HepG2 (cell line): Measurements from ENCODE around the gene KCNMB4. TPM values are rescaled to one million over a fixed set of nuclear protein-coding genes. Genes with fewer than 3 reads are reported as not detected.

Experiments
- ATAC-seq: fragments of 200-7000 bp; cut with Tn5 transposase; 3 replicates; pipeline ENCODE4 v1.9.1; 2020; ENCODE audit warnings: mild to moderate bottlenecking, moderate library complexity
- BruUV-seq: library from RNA; stranded (reverse); fragments of 400-500 nt; replicated peaks from 2 replicates; lab custom pipeline; 2021; lab: Mats Ljungman, UMichigan
- CTCF ChIA-PET: fragments of 300-600 bp; formaldehyde crosslinking; extraction: SDS; loops from one replicate; lab custom pipeline; 2021; ENCODE audit warnings: low total read pairs, inconsistent platforms, low intra/inter-chr PET ratio; lab: Yijun Ruan, JAX
- POLR2A ChIA-PET: fragments of 350-600 bp; sonication (Branson Sonifier 250); formaldehyde crosslinking; loops from one replicate; lab custom pipeline; 2020; ENCODE audit warnings: antibody characterized with exemption, inconsistent platforms; lab: Yijun Ruan, JAX
- DNase-seq: peaks from one replicate; pipeline ENCODE4 v3.0.0-alpha.2; 2015; ENCODE audit warnings: low spot score
- FAIRE-seq: peaks from 3 replicates; lab custom pipeline; 2011; peaks lifted over from hg19 to GRCh38; lab: Jason Lieb, UNC
- H2AFZ ChIP-seq: one replicate; pipeline ENCODE4 v1.6.1; 2011; ENCODE audit warnings: low read length, inconsistent platforms
- H3K27ac ChIP-seq: fragments of 300-600 bp; 3 replicates; pipeline ENCODE4 v1.8.0; 2011; ENCODE audit warnings: mixed run types, mild to moderate bottlenecking, mixed read lengths, low read length, inconsistent platforms; ENCODE audit not compliant: insufficient read depth; ENCODE audit errors: extremely low read length
- H3K27me3 ChIP-seq, 2 experiments: fragments of 200-600 bp in 1 of 2; 2 replicates in 1 of 2; 3 replicates in 1 of 2; pipeline versions ENCODE4 v1.6.0 to v1.8.0; 2011; ENCODE audit warnings: low read length in 2 of 2, mild to moderate bottlenecking in 2 of 2, moderate library complexity in 2 of 2, inconsistent platforms in 1 of 2; ENCODE audit not compliant: insufficient read depth in 2 of 2, control insufficient read depth in 1 of 2
- H3K36me3 ChIP-seq, 2 experiments: fragments of 200-600 bp in 1 of 2; replicated peaks in 1 of 2; 2 replicates in 1 of 2; 3 replicates in 1 of 2; pipeline versions ENCODE4 v1.5.1 to v1.8.0; 2011; ENCODE audit warnings: low read length in 2 of 2, inconsistent platforms in 1 of 2; ENCODE audit not compliant: insufficient read depth in 2 of 2, control insufficient read depth in 1 of 2
- H3K4me1 ChIP-seq: 2 replicates; pipeline ENCODE4 v1.5.1; 2012; ENCODE audit warnings: low read length, inconsistent platforms; ENCODE audit not compliant: insufficient read depth
- H3K4me2 ChIP-seq: 2 replicates; pipeline ENCODE4 v1.6.0; 2011; ENCODE audit warnings: low read depth, low read length, inconsistent platforms
- H3K4me3 ChIP-seq, 3 experiments: fragments of 200-600 bp in 1 of 3; sonication (generic), shearing (Covaris generic) in 1 of 3; replicated peaks in 1 of 3; 2 replicates each; pipeline ENCODE4 v1.5.1; 2011 to 2016; ENCODE audit warnings: low read length in 3 of 3, inconsistent platforms in 2 of 3, low read depth in 2 of 3, mild to moderate bottlenecking in 2 of 3, control low read depth in 1 of 3, mixed read lengths in 1 of 3; ENCODE audit not compliant: insufficient read depth in 1 of 3
- H3K79me2 ChIP-seq: one replicate; pipeline ENCODE4 v1.6.1; 2011; ENCODE audit warnings: low read length, inconsistent platforms; ENCODE audit not compliant: insufficient read depth
- H3K9ac ChIP-seq: 2 replicates; pipeline ENCODE4 v1.6.0; 2011; ENCODE audit warnings: mild to moderate bottlenecking, low read depth, low read length, inconsistent platforms; ENCODE audit not compliant: insufficient read depth
- H3K9me3 ChIP-seq: 2 replicates; pipeline ENCODE4 v1.5.1; 2012; ENCODE audit warnings: mild to moderate bottlenecking, low read length
- H4K20me1 ChIP-seq: 2 replicates; pipeline ENCODE4 v1.6.0; 2011; ENCODE audit warnings: inconsistent platforms, mild to moderate bottlenecking, low read length, moderate library complexity; ENCODE audit not compliant: insufficient read depth
- DMAP1 ChIP-seq: IDR thresholded peaks from 2 replicates; pipeline ENCODE4 v1.6.1; 2016
- HNRNPL ChIP-seq: fragments of 200-400 bp; formaldehyde crosslinking; IDR thresholded peaks from 2 replicates; pipeline ENCODE4 v1.6.1; 2017; ENCODE audit warnings: mild to moderate bottlenecking, low read depth, low read length
- KLF12 ChIP-seq: sonication (generic); formaldehyde crosslinking; IDR thresholded peaks from 2 replicates; pipeline ENCODE4 v1.4.0; 2020; ENCODE audit warnings: missing genetic modification reagents, borderline replicate concordance
- UBTF ChIP-seq: sonication (generic); formaldehyde crosslinking; IDR thresholded peaks from 2 replicates; pipeline ENCODE4 v1.4.0; 2020; ENCODE audit warnings: mild to moderate bottlenecking, missing genetic modification reagents
- ZBTB44 ChIP-seq: sonication (generic); formaldehyde crosslinking; IDR thresholded peaks from 2 replicates; pipeline ENCODE4 v1.4.0; 2020; ENCODE audit warnings: missing genetic modification reagents
- ZNF337 ChIP-seq: sonication (generic); formaldehyde crosslinking; IDR thresholded peaks from 2 replicates; pipeline ENCODE4 v1.5.1; 2020; ENCODE audit warnings: missing genetic modification reagents, low read depth, mild to moderate bottlenecking, borderline replicate concordance
- ZNF550 ChIP-seq: sonication (generic); formaldehyde crosslinking; IDR thresholded peaks from 2 replicates; pipeline ENCODE4 v1.4.0; 2020; ENCODE audit warnings: mild to moderate bottlenecking, missing genetic modification reagents, borderline replicate concordance
- ZNF572 ChIP-seq: sonication (generic); formaldehyde crosslinking; IDR thresholded peaks from 2 replicates; pipeline ENCODE4 v1.5.1; 2020; ENCODE audit warnings: mild to moderate bottlenecking, missing genetic modification reagents
- ZNF605 ChIP-seq: sonication (generic); formaldehyde crosslinking; IDR thresholded peaks from 2 replicates; pipeline ENCODE4 v1.8.0; 2022; ENCODE audit warnings: mild to moderate bottlenecking, missing genetic modification reagents
- ZNF670 ChIP-seq: sonication (generic); formaldehyde crosslinking; IDR thresholded peaks from 2 replicates; pipeline ENCODE4 v1.8.0; 2022; ENCODE audit warnings: mild to moderate bottlenecking, missing genetic modification reagents, borderline replicate concordance
- ZNF747 ChIP-seq: sonication (generic); formaldehyde crosslinking; IDR thresholded peaks from 2 replicates; pipeline ENCODE4 v1.8.1; 2023; ENCODE audit warnings: missing genetic modification reagents, mild to moderate bottlenecking, borderline replicate concordance
- WGBS: methylation state at CpG from one replicate; pipeline ENCODE4 v1.1.6; 2017; ENCODE audit warnings: low lambda C conversion rate; 5-methylcytosine and 5-hydroxymethylcytosine counted together
- in situ Hi-C: cut with HindIII; loops from 2 replicates; pipeline ENCODE4 v1.10.0; 2017; ENCODE audit warnings: low pct_unique_long_range_greater_than_20kb; ENCODE audit not compliant: extremely low pct_ligation_motif_present
- intact Hi-C: fragments of 100-400 bp; cut with micrococcal nuclease; formaldehyde crosslinking; loops from one replicate; pipeline ENCODE4 v1.10.0; 2022; ENCODE audit not compliant: unreplicated experiment
- polyA plus RNA-seq, 8 experiments: library from polyadenylated mRNA; depleted of rRNA in 3 of 8; stranded (reverse) in 7 of 8; unstranded in 1 of 8; fragments of >200 nt; fragmentation: Illumina TruSeq in 4 of 8; extraction: Trizol in 4 of 8; gene quantifications; 2 replicates each; pipeline versions ENCODE4 v1.2.1 to v1.2.3, GENCODE V29; 2011 to 2016; ENCODE audit warnings: low read depth in 4 of 8, missing spikeins in 1 of 8, mixed read lengths in 1 of 8; ENCODE audit not compliant: insufficient read depth in 1 of 8
- total RNA-seq, 5 experiments: library from RNA; depleted of rRNA; stranded (reverse); fragments of >200 nt; fragmentation: Illumina TruSeq; extraction: Trizol; gene quantifications; 2 replicates each; pipeline ENCODE4 v1.2.3, GENCODE V29; 2016; ENCODE audit warnings: low read depth in 1 of 5
- TF ChIP-seq, protein P1 (sequence below): sonication (generic); formaldehyde crosslinking; IDR thresholded peaks from 2 replicates; pipeline ENCODE4 v1.4.0; 2020; ENCODE audit warnings: low read depth, mild to moderate bottlenecking, missing genetic modification reagents

The KCNMB4 gene
- total and polyA plus RNA-seq, 2 of the 13 experiments (the other 11 are each of a cell fraction or from before 2014, with no cell fraction given): 0.67 to 0.84 TPM

DNA sequence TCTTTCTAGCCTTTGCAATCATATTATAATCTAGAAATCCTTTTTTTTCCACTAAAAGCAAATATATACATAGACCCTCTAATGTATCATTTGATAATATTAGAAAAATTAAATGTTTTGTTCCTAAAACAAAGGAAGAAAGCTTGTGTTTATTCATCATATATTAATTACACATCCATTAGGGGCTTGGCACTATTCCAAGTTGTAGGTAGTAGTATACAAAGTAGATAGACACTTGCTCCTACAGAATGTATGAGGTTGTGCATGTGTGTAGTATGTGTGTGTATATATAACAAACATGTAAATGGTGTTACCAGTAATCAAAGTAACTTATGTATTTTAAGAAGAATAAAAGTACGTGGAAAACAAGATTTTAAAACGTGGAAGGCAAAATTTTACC, 15.0 kb upstream of the KCNMB4 start:
- FAIRE-seq (no peak), ATAC-seq (no peak), DNase-seq (no peak)
- no peaks in the 10 kb centered on the region for H3K27me3 ChIP-seq
- BruUV-seq: no TSS peak
- no peak overlapping the region for H3K4me2 ChIP-seq
- H3K27ac ChIP-seq: no peak overlapping the region
- ChIA-PET POLR2A (no interaction called here), CTCF (no interaction called here)
- in situ Hi-C loops: loop anchor here (25.0 kb wide), 1 partner anchor 464 kb away; no protein-coding TSS in a partner anchor
- no peaks in the 10 kb centered on the region for H3K79me2 ChIP-seq
- H3K9ac ChIP-seq: no peak overlapping the region
- no peaks in the 10 kb centered on the region for H3K4me1 ChIP-seq
- H4K20me1 ChIP-seq: no peaks in the 10 kb centered on the region
- WGBS: 98% methylated on average over 2 of the region's 2 CpGs
- no peak overlapping the region for H3K4me3 ChIP-seq
- no peak overlapping the region for H2AFZ ChIP-seq
- TF ChIP-seq KLF12 (no peak), UBTF (CRISPR knock-in tag) (no peak), ZNF337 (CRISPR knock-in tag) (no peak), ZNF747 (no peak), ZNF670 (CRISPR knock-in tag) (no peak), DMAP1 (CRISPR knock-in tag) (no peak), HNRNPL (no peak), ZNF550 (no peak), ZBTB44 (CRISPR knock-in tag) (no peak), ZNF572 (CRISPR knock-in tag) (no peak), ZNF605 (no peak)
- TF ChIP-seq, protein P1, sequence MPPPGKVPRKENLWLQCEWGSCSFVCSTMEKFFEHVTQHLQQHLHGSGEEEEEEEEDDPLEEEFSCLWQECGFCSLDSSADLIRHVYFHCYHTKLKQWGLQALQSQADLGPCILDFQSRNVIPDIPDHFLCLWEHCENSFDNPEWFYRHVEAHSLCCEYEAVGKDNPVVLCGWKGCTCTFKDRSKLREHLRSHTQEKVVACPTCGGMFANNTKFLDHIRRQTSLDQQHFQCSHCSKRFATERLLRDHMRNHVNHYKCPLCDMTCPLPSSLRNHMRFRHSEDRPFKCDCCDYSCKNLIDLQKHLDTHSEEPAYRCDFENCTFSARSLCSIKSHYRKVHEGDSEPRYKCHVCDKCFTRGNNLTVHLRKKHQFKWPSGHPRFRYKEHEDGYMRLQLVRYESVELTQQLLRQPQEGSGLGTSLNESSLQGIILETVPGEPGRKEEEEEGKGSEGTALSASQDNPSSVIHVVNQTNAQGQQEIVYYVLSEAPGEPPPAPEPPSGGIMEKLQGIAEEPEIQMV: no peak
- H3K36me3 ChIP-seq: peaks cover 0 to 19% of the 10 kb centered on the region in 2 experiments; a peak in 2 of 5 replicates
- H3K9me3 ChIP-seq: no peaks in the 10 kb centered on the region
- intact Hi-C loops: no loop called here
